Right ventricle myocardium inferior (tissue), 1 donor: ENCODE data around the gene PPP1R16B. TPM values are rescaled to one million over a fixed set of nuclear protein-coding genes. Genes with fewer than 3 reads are reported as not detected.
"Not testable (repeated sequence)": the region's sequence is repeated elsewhere in the genome, so short reads cannot be mapped to it uniquely, and the experiment has no call there.

Experiments used
- ATAC-seq: fragments of 200-7000 bp; cut with Tn5 transposase; one replicate; pipeline ENCODE4 v1.9.1; 2020; ENCODE audit warnings: mild to moderate bottlenecking, moderate library complexity
- DNase-seq: peaks from one replicate; pipeline ENCODE4 v3.0.0; 2021; ENCODE audit errors: missing footprints
- intact Hi-C: fragments of 100-400 bp; cut with DNase I; formaldehyde crosslinking; loops from one replicate; pipeline ENCODE4 v1.11.0; 2022
- total RNA-seq: library from RNA; stranded (reverse); fragmentation: NEBNext Ultra II Directional; extraction: Animal tissue kit (Norgen Biotek cat#: 25700); gene quantifications from one replicate; pipeline ENCODE4 v1.2.1, GENCODE V29; 2021
- donor health status: DM: no; HTN: yes; CAD: no; lungs with severe emphysema.

PPP1R16B gene
- total RNA-seq, 1 donor from 2014 or later: 9.0 TPM

- DNase-seq (no peak), ATAC-seq (no peak)
- intact Hi-C loops: no loop called here
Observed at GRCh38 chr20:38937000-38937399, 131.5 kb downstream of the PPP1R16B start.

DNA sequence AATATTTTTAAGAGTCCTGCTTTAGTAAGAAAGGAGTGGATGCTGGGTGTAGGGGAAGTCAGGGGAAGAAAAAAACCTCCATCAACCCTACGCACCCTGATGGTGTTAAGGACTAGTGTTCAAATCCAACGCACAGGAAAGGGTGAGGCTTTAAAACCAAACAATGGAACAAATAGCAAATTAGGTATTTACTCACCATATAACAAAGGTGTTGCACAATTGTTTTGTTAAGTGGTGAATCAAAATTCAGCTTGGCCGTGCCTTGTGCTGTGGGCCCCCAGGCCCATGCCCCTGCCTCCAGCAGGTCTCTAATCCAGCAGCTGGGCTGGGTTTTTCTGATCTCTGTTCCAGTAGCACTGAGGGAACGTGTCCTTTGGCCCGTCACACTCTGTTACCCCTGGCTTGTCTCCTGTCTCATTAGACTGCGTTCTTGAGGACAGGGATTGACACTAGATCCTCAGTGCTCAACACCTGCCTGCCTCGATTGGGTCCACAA lies 132.5 kb downstream of the PPP1R16B start:
- no peak for DNase-seq
- intact Hi-C loops: no loop called here
- ATAC-seq: no peak

- intact Hi-C loops: no loop called here
- DNase-seq (no peak), ATAC-seq (no peak)
Observed at GRCh38 chr20:38939686-38940085, 134.2 kb downstream of the PPP1R16B start.

GRCh38 chr20:38940644-38941043 lies 135.1 kb downstream of the PPP1R16B start:
- intact Hi-C loops: no loop called here
- ATAC-seq: no peak

GRCh38 chr20:38941726-38942389 lies 136.4 kb downstream of the PPP1R16B start:
- intact Hi-C loops: no loop called here
- DNase-seq: no peak
- no peak for ATAC-seq

More at GRCh38 chr20:38940644-38941043, 135.1 kb downstream of the PPP1R16B start:
- DNase-seq: no peak

DNA sequence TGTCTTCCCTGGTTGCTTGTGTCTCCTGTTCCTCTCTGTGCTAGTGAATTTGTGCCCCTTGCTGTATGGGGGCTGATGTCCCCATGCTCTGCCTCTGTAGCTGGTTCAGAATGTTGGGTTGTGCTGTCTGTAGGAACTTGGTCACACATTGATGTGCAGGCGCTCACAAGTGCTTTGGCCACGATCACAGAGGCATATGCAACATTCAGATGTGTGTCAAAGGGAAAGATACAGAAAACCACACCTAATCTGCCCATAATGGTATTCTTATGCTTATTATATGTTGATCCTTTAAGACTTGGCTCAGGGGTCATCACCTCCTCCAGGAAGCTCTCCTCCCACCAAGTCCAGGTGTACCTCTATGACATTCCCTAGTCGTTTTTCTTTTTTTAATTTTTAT lies 139.5 kb downstream of the PPP1R16B start:
- no peak for ATAC-seq
- DNase-seq: no peak
- intact Hi-C loops: no loop called here

- DNase-seq (no peak), ATAC-seq (no peak)
Observed at GRCh38 chr20:38946836-38947235, 141.3 kb downstream of the PPP1R16B start.

GRCh38 chr20:38947931-38948362 lies 142.4 kb downstream of the PPP1R16B start:
- ATAC-seq (no peak), DNase-seq (no peak)
- intact Hi-C loops: no loop called here

More at GRCh38 chr20:38946836-38947235, 141.3 kb downstream of the PPP1R16B start:
- intact Hi-C loops: no loop called here

- DNase-seq: no peak
- ATAC-seq: no peak
- intact Hi-C loops: no loop called here
Observed at GRCh38 chr20:38950254-38950653, 144.8 kb downstream of the PPP1R16B start.

DNA sequence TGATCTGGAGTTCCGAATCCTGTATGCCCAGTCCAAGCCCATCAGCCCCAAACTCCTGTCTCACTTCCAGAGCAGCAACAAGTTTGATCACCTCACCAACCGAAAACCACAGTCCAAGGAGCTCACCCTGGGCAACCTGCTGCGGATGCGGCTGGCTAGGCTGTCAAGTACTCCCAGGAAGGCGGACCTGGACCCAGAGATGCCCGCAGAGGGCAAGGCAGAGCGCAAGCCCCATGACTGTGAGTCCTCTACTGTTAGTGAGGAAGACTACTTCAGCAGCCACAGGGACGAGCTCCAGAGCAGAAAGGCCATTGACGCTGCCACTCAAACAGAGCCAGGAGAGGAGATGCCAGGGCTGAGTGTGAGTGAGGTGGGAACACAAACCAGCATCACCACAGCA lies 146.1 kb downstream of the PPP1R16B start:
- no peak for ATAC-seq
- DNase-seq: no peak
- intact Hi-C loops: no loop called here

- ATAC-seq: no peak
Observed at GRCh38 chr20:38952153-38952552, 146.7 kb downstream of the PPP1R16B start.

DNA sequence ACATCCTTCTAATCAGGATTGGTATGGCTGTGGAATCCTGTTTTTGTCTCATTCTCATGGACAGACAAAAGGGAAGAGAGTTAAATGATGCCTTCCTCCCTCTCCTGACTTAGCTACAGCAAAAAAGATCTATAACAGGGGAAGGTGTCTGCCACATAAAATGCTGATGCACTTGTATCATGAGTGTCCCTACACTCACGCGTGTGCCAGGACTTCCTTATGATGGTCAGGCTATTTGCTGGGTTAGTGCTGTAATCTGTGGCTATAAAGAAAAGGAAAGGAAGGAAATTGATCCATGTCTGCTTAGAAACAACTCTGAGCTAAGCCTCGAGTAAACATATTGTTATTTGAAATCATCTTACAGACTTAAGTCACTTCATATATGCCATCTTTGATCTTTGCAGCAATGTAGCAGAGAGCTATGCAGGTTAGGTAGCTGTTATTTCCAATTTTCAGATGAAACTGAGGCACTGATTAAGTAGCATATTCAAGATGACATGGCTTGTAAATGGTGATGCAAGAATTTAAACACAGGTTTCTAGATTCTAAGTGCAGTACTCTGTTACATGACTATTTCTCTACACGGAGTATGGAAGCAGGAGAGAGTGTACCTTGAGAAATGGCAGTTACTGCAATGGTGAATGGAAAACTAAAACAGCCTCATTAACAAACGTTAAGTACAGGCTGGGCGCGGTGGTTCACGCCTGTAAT lies 148.3 kb downstream of the PPP1R16B start:
- ATAC-seq (no peak), DNase-seq (no peak)
- intact Hi-C loops: no loop called here

More at GRCh38 chr20:38952153-38952552, 146.7 kb downstream of the PPP1R16B start:
- intact Hi-C loops: no loop called here
- DNase-seq: no peak

DNA sequence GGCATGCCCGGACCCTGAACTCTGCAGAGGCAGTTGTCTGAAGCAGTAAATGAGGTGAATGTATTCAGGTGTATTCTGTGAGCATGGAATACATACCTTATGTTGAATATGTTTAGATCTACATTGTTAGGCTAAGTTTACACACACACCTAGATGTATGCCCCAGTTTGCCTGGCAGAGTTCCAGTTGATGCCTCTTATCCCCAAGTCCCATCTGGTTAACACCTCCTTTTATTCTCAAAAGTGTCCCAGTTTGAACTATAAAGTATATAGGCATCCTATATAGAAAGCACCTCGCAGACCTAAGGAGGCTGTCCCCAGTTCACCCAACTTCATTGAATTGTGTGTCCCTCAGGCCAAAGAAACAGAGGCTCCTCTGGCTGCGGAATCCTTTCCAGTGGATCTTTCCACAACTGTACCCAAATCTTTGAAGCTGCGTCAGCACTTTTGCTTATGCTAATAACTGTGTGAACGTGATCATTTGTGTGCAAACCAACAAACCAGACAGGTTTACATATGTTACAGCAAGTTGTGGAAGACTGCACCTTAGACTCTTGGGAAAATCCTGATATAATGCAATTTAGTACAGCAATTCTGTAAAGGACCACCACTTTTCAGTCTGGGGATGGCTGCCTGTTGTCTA lies 151.9 kb downstream of the PPP1R16B start:
- intact Hi-C loops: no loop called here
- DNase-seq (no peak), ATAC-seq (no peak)

DNA sequence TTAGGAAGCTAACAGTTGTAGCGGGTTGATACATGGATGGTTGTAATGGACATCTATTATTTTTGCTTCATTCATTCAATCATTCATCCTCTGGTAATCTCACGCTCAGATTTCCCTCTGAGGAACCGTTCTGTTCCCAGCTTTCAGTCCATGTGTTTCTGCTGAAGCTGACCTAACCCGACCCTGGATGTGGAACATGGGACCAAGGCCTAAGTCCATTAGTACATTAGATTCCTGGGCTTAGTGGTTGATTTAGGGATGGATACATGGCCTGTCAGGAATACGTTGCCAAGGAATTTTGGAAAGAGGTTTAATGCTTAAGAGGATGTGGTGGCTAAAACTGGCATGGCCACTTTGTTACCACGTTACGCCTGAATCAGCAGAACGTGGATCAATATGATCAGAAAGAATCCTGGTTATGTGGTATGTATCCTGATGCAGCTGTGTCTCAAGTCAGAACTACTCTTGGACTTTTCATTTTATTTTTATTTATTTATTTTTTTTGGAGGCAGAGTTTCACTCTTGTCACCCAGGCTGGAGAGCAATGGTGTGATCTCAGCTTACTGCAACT lies 152.5 kb downstream of the PPP1R16B start:
- ATAC-seq: no peak
- DNase-seq: no peak
- intact Hi-C loops: no loop called here

- not testable (repeated sequence) for ATAC-seq, DNase-seq
- intact Hi-C loops: loop anchor here (5.0 kb wide), 1 partner anchor 313 kb away; no protein-coding TSS in a partner anchor
Observed at GRCh38 chr20:38960187-38960687, 154.7 kb downstream of the PPP1R16B start.

DNA sequence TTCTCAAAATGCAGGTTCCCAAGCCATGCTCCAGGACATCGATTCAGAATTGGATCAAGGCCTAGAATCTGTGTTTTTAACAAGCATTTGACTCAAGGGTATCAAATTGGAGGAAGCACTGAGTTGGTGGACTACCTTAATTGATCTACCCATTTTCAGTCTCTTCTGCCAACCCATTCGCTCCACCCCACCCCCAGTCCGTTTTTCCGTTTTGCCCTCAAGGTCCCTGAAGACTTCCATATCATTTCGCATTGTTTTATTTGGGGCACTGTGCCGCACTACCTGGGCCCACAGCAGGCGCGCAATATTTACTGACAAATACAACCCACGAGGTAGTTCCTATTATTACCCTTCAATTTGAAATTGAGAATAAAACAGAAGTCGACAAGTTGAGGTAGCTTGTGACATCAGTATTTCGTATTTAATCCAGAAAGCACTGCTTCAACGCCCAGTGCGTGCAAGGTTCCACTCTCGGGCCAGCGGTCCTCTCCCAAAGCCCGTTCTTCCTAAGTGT lies 156.1 kb downstream of the PPP1R16B start:
- DNase-seq: no peak
- ATAC-seq: no peak
- intact Hi-C loops: loop anchor here (1.0 to 5.0 kb wide), 2 partner anchors 24 to 314 kb away; no protein-coding TSS in a partner anchor

DNA sequence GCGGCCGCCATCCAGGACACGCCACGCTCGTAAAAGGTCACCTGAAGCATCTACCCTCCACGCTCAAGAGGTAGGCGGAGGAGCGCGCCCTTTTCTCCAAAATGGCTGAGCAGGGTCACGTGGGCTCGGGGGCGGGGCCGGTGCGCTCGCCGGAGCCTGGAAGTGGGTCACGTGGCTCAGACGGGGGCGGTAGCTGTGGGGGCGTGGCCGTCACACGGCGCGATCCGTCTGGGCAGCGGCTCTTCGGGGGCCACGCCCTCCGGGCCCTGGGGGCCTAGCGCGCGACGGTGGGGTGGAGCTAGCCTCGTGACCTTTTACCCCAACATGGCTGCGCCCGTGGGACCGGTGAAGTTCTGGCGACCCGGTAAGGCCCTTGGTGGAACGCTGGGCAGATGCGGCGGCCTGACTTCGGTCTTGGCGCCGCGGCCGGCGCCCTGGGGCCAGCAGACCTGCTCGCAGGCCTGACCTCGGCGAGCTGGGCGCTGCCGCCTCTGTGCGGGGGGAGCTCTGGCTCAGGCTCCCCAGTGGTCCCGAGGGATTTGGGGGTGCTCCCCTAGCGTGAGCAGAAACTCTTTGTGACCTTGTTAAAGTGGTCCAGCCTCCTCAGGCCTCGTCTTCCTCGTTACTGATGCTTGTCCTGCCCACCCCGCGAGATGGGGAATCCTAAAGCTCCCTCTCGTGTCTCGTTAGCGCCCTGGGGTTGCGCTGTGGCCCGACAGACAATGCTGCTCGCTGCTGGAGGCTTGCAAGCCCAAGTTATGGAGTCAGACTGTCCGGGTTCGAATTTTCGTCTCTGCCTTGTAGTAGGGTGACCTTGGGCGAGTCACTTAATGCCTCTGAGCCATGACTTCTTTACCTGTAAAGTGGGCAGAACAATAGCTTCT lies 156.8 kb downstream of the PPP1R16B start, which contains the start of gene DHX35:
Gene DHX35, plus strand, starts transcription at position 301 of the 884 bp plus-strand sequence. Its CDS starts 24 bp downstream, at position 325.
- intact Hi-C loops: loop anchor here (1.0 to 5.0 kb wide), 2 partner anchors 23 to 315 kb away; no protein-coding TSS in a partner anchor
- DNase-seq (peak; percentile 99), ATAC-seq (peak; percentile 100)
